A673 (cell line): ENCODE results near the gene CNGA2. TPM values are rescaled to one million over a fixed set of nuclear protein-coding genes. Genes with fewer than 3 reads are reported as not detected.

Experiments
- BruUV-seq: library from RNA; stranded (reverse); fragments of 400-500 nt; replicated peaks from 2 replicates; lab custom pipeline; 2021; lab: Mats Ljungman, UMichigan
- CTCF ChIA-PET: fragments of 300-600 bp; sonication (Branson Sonifier 250); formaldehyde crosslinking; loops from one replicate; lab custom pipeline; 2022; ENCODE audit warnings: antibody characterized with exemption; lab: Charles Lee
- POLR2A ChIA-PET: fragments of 300-600 bp; sonication (Branson Sonifier 250); formaldehyde crosslinking; loops from one replicate; lab custom pipeline; 2022; ENCODE audit warnings: antibody characterized with exemption; ENCODE audit not compliant: low non-redundant PET; lab: Charles Lee
- DNase-seq: peaks from one replicate; pipeline ENCODE4 v3.0.0-alpha.2; 2015; ENCODE audit warnings: low spot score
- H3K27ac ChIP-seq: fragments of 200-600 bp; sonication (generic); 2 replicates; pipeline ENCODE4 v1.5.1; 2016; ENCODE audit warnings: mixed run types, low read depth, mild to moderate bottlenecking, mixed read lengths, antibody characterized with exemption, low read length; ENCODE audit not compliant: poor library complexity, severe bottlenecking
- H3K27me3 ChIP-seq: fragments of 200-600 bp; sonication (generic); replicated peaks from 2 replicates; pipeline ENCODE4 v1.6.1; 2017; ENCODE audit warnings: mixed run types, low read depth, mild to moderate bottlenecking, mixed read lengths, antibody characterized with exemption, low read length; ENCODE audit not compliant: insufficient read depth, poor library complexity
- H3K36me3 ChIP-seq: fragments of 200-600 bp; sonication (generic); 2 replicates; pipeline ENCODE4 v1.6.1; 2016; ENCODE audit warnings: mixed run types, mild to moderate bottlenecking, mixed read lengths, antibody characterized with exemption, low read length; ENCODE audit not compliant: insufficient read depth, poor library complexity, severe bottlenecking
- H3K4me1 ChIP-seq: fragments of 200-600 bp; sonication (generic); 2 replicates; pipeline ENCODE4 v1.6.1; 2017; ENCODE audit warnings: mixed run types, mild to moderate bottlenecking, mixed read lengths, antibody characterized with exemption, low read length; ENCODE audit not compliant: insufficient read depth, poor library complexity, severe bottlenecking
- H3K4me3 ChIP-seq: fragments of 200-600 bp; sonication (generic); 2 replicates; pipeline ENCODE4 v1.5.1; 2016; ENCODE audit warnings: low read depth, mixed run types, mild to moderate bottlenecking, mixed read lengths, low read length; ENCODE audit not compliant: poor library complexity, severe bottlenecking
- H3K9me3 ChIP-seq: fragments of 200-600 bp; sonication (generic); 2 replicates; pipeline ENCODE4 v1.6.1; 2016; ENCODE audit warnings: mixed run types, low read depth, mild to moderate bottlenecking, mixed read lengths, antibody characterized with exemption, low read length; ENCODE audit not compliant: poor library complexity, severe bottlenecking
- EZH2 ChIP-seq: fragments of 200-600 bp; sonication (generic); IDR thresholded peaks from 2 replicates; pipeline ENCODE4 v1.6.1; 2017; ENCODE audit warnings: borderline replicate concordance, low read depth, mild to moderate bottlenecking, mixed read lengths, antibody characterized with exemption, low read length; ENCODE audit not compliant: poor library complexity, severe bottlenecking
- intact Hi-C: fragments of 100-400 bp; cut with micrococcal nuclease; formaldehyde crosslinking; loops from one replicate; pipeline ENCODE4 v1.10.0; 2022; ENCODE audit not compliant: unreplicated experiment
- total RNA-seq: library from RNA; stranded (reverse); gene quantifications from 2 replicates; pipeline ENCODE4 v1.2.3, GENCODE V29; 2021
- TF ChIP-seq, protein P1 (sequence below): fragments of 300-800, 200-600 bp; sonication (generic); conservative IDR thresholded peaks from 2 replicates; pipeline ENCODE4 v1.5.1; 2017; ENCODE audit warnings: low read depth, mild to moderate bottlenecking, antibody characterized with exemption, low read length, moderate library complexity, mixed read lengths

Gene CNGA2
- total RNA-seq, 1 experiment from 2014 or later = not detected

DNA sequence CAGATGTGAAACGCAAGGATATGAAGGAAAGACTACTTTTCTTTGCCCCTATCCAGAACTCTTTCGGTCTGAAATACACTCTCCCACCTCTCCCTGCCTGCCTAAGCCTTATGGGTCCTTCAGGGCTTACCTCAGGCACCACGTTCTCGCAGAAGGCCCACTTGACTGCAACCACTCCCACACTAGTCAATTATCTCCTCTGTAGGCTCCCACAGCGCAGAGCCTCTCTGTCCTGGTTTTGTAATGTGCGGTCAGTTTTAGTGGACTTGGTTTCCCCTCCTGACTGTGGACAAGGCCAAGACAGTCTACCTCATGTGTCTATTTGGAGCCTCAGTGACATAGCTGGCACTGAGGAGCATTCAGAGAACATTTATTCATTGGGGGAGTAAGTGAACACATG lies 11.1 kb downstream of the CNGA2 start:
- H3K4me1 ChIP-seq = no peaks in the 10 kb centered on the region
- no peak overlapping the region for H3K4me3 ChIP-seq
- intact Hi-C loops = no loop called here
- ChIA-PET POLR2A (no interaction called here), CTCF (no interaction called here)
- no peaks in the 10 kb centered on the region for H3K36me3 ChIP-seq
- DNase-seq = no peak
- H3K27ac ChIP-seq = no peak overlapping the region
- no peaks in the 10 kb centered on the region for H3K9me3 ChIP-seq
- TF ChIP-seq, protein P1, sequence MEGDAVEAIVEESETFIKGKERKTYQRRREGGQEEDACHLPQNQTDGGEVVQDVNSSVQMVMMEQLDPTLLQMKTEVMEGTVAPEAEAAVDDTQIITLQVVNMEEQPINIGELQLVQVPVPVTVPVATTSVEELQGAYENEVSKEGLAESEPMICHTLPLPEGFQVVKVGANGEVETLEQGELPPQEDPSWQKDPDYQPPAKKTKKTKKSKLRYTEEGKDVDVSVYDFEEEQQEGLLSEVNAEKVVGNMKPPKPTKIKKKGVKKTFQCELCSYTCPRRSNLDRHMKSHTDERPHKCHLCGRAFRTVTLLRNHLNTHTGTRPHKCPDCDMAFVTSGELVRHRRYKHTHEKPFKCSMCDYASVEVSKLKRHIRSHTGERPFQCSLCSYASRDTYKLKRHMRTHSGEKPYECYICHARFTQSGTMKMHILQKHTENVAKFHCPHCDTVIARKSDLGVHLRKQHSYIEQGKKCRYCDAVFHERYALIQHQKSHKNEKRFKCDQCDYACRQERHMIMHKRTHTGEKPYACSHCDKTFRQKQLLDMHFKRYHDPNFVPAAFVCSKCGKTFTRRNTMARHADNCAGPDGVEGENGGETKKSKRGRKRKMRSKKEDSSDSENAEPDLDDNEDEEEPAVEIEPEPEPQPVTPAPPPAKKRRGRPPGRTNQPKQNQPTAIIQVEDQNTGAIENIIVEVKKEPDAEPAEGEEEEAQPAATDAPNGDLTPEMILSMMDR = no peak
- no peak for TF ChIP-seq EZH2
- peaks cover 15% of the 10 kb centered on the region for H3K27me3 ChIP-seq
- no TSS peak for BruUV-seq

DNA sequence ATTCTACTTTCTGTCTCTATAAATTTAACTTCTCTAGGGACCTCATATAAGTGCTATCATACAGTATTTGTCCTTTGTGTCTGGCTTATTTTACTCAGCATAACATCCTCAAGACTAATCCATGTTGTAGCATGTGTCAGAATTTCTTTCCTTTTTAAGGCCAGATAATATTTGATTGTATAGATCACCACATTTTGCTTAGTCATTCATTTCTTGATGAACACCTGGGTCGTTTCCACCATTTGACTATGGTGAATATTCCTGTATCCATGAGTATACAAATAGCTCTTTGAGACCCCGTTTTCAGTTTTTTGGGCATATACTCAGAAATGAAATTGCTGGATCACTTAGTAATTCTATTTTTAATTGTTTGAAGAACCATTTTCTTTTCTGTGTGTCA lies 12.0 kb downstream of the CNGA2 start:
- Histone ChIP-seq H3K27me3 (peaks cover 15% of the 10 kb centered on the region), H3K4me3 (no peak overlapping the region), H3K36me3 (no peaks in the 10 kb centered on the region), H3K9me3 (no peaks in the 10 kb centered on the region), H3K4me1 (no peaks in the 10 kb centered on the region), H3K27ac (no peak overlapping the region)
- no peak for DNase-seq
- intact Hi-C loops = no loop called here
- ChIA-PET POLR2A (no interaction called here), CTCF (no interaction called here)
- BruUV-seq = no TSS peak
- no peak for TF ChIP-seq EZH2
- TF ChIP-seq, protein P1 = no peak

DNA sequence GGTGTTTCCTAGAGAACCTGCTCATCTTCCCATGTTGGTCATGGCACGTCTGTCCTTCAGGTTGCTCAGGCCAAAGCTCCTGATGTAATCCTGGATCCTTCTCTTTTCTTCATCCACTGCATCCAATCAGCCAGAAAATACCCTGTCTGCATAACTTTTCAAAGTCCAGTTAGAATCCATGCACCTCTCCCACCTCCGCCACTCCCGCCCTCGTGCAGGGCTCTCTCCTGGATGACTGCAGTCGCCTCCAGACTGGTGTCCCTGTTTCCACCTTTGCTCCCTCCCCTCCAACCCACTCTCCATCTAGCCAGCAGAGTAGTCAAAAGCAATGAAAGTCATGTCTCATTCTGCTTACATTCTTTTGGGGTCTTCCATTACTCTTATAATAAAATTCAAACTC lies 16.0 kb downstream of the CNGA2 start:
- Histone ChIP-seq H3K27me3 (peaks cover 15% of the 10 kb centered on the region), H3K4me3 (no peak overlapping the region), H3K36me3 (no peaks in the 10 kb centered on the region), H3K27ac (no peak overlapping the region), H3K9me3 (no peaks in the 10 kb centered on the region), H3K4me1 (no peaks in the 10 kb centered on the region)
- no peak for DNase-seq
- POLR2A ChIA-PET = interaction anchor here (0.6 kb wide), 1 partner anchor 13 kb away, joined by 3 read pairs; no protein-coding TSS in a partner anchor
- BruUV-seq = no TSS peak
- intact Hi-C loops = loop anchor here (5.0 to 10.0 kb wide), 2 partner anchors 1067 to 1174 kb away; no protein-coding TSS in a partner anchor
- CTCF ChIA-PET = interaction anchor here (0.5 to 0.7 kb wide), 2 partner anchors 352 to 855 kb away, joined by 3 to 4 read pairs; no protein-coding TSS in a partner anchor
- TF ChIP-seq EZH2 = no peak
- TF ChIP-seq, protein P1 = no peak
